ENCODE results near the gene RNF32.
"Not testable (repeated sequence)": the region's sequence is repeated elsewhere in the genome, so short reads cannot be mapped to it uniquely, and the experiment has no call there.

The RNF32 gene

DNA sequence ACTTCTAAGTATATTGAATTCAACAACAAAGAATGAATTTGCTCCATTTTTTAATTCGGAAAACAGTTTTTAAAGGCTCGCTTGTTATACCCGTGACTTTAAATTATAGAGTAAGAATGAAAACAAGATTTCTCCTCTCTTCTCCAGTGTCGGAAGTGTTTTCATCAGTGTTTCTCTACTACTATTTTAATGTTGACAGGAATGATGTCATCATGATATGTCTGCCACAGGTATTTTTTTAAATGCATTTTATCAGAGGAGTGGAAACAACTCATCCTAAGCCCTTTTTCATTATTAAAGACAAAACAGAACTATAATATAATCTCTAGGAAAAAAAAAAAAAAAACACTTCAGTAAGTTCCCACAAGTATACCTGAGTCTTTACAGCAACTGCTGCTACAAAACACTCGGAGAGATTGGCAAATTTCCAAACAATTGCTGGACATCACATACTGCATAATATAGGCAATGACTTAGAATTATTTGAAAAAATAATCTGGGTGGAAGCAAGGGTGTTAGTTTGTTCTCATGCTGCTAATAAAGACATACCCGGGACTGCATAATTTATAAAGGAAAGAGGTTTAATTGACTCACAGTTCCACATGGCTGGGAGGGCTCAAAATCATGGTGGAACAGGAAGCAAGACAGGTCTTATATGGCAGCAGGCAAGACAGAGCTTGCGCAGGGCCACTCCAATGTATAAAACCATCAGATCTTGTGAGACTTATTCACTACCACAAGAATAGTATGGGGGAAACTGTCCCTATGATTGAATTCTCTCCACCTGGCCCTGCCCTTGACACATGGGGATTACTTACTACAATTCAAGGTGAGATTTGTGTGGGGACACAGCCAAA, 4.8 kb upstream of the RNF32 start:
- Mint-ChIP-seq H3K36me3 (ENCODE audit: low read depth) (peaks cover 11% of the 10 kb centered on the region), H3K4me1 (peaks cover 23% of the 10 kb centered on the region), H3K9me3 (peaks cover 21% of the 10 kb centered on the region), H3K4me3 (no peak overlapping the region), H3K27me3 (ENCODE audit: low read depth) (peaks cover 7% of the 10 kb centered on the region), H3K27ac (no peak overlapping the region)
- TF ChIP-seq, protein P1, sequence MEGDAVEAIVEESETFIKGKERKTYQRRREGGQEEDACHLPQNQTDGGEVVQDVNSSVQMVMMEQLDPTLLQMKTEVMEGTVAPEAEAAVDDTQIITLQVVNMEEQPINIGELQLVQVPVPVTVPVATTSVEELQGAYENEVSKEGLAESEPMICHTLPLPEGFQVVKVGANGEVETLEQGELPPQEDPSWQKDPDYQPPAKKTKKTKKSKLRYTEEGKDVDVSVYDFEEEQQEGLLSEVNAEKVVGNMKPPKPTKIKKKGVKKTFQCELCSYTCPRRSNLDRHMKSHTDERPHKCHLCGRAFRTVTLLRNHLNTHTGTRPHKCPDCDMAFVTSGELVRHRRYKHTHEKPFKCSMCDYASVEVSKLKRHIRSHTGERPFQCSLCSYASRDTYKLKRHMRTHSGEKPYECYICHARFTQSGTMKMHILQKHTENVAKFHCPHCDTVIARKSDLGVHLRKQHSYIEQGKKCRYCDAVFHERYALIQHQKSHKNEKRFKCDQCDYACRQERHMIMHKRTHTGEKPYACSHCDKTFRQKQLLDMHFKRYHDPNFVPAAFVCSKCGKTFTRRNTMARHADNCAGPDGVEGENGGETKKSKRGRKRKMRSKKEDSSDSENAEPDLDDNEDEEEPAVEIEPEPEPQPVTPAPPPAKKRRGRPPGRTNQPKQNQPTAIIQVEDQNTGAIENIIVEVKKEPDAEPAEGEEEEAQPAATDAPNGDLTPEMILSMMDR (IDR thresholded peaks at IDR 0.05; ENCODE audit: unreplicated experiment in 3 of 3) = no peak

DNA sequence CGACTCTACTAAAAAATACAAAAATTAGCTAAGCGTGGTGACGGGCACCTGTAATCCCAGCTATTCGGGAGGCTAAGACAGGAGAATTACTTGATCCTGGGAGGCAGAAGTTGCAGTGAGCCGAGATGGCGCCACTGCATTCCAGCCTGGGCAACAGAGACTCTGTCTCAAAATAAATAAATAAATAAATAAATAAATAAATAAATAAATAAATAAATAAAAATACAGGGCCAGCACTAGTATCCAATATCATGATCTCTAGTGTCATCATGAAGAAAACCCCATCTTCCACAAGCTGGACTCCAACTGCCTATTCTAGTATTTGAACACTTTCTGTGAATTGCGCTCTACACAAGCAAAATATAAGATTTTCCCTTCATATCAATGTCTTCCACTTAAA, 3.5 kb upstream of the RNF32 start:
- H3K36me3 Mint-ChIP-seq (ENCODE audit: low read depth) = peaks cover 11% of the 10 kb centered on the region
- not testable (repeated sequence) for H3K4me3 Mint-ChIP-seq; H3K27ac Mint-ChIP-seq; H3K27me3 Mint-ChIP-seq (ENCODE audit: low read depth)
- H3K9me3 Mint-ChIP-seq = peaks cover 21% of the 10 kb centered on the region
- peaks cover 23% of the 10 kb centered on the region for H3K4me1 Mint-ChIP-seq

DNA sequence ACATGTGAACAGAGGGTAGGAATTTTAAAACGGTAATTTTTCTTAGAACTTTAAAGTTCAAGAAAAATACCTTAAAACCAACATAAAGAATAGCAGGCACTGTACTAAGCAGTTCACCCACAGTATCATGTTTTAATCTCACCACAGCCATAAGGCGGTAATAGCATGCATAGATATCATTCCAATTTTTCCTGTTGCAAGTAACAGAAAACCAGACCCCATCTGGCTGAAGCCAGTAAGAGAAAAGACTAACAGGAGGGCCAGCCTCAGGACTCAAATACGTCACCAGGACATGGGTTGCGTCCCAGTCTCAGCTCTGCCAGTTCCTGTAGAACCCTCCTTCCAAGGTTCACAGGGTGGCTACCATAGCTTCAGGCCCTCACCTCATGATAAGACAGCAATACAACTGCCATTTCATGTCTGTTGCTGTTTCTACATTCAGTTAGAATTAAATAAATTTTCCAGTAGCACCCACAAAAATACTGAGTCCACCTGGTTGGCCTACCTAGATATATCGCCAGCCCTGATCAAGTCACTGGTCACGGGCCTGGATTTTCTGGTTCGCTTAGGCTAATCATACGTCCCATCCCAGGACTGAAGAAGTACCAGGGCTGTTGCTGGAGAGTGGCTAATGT, 2.0 kb upstream of the RNF32 start:
- peaks cover 7% of the 10 kb centered on the region for H3K27me3 Mint-ChIP-seq (ENCODE audit: low read depth)
- TF ChIP-seq, protein P1 (IDR thresholded peaks at IDR 0.05; ENCODE audit: unreplicated experiment in 3 of 3) = no peak
- peak overlapping the region in 1 of 3 experiments; percentile 83 for H3K27ac Mint-ChIP-seq
- H3K4me3 Mint-ChIP-seq = peak overlapping the region; percentile 86 to 91 (median 89)
- peaks cover 23% of the 10 kb centered on the region for H3K4me1 Mint-ChIP-seq
- peaks cover 11% of the 10 kb centered on the region for H3K36me3 Mint-ChIP-seq (ENCODE audit: low read depth)
- peaks cover 21% of the 10 kb centered on the region for H3K9me3 Mint-ChIP-seq

DNA sequence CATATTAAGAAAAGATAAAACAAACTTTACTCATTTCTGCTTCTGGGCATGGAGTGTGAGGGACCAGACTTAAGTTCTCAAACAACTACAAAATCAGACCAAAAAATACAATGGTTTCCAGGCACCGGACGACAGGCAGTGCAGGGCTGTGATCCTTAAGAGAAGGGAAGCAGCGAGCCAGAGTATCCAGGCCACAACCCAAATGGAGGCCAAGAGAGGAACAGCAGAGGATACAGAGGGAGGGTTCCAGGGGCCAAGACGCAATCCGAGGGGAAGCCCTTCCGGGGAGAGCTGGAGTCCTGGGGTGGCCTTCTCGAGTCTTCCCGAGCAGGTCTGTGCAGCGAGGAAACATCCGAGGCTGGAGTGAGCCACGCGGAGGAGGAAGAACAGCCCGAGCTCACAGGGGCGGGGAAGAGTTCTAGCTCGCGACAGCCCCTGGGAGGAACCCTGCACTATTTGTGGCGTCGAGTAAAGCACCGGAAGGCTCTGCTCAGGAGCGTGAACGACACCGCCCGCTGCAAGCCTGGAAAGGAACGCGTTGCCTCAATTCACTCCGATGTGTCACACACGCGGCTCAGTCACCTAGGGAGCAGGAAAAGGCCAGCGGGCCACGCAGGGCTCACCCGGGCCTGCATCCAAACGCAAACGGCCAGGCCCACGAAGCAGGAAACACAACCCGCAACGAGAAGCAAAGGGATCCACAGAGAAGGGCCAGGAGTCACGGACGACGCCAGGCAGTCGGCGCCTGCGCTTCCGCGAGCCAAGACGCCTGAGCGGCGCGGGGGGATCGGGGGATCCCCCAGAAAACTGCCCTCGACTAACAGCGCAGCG, 933 bp upstream of the RNF32 start:
- Mint-ChIP-seq H3K27me3 (ENCODE audit: low read depth) (peaks cover 7% of the 10 kb centered on the region), H3K4me1 (peaks cover 23% of the 10 kb centered on the region)
- TF ChIP-seq, protein P1 (IDR thresholded peaks at IDR 0.05; ENCODE audit: unreplicated experiment in 3 of 3) = no peak

DNA sequence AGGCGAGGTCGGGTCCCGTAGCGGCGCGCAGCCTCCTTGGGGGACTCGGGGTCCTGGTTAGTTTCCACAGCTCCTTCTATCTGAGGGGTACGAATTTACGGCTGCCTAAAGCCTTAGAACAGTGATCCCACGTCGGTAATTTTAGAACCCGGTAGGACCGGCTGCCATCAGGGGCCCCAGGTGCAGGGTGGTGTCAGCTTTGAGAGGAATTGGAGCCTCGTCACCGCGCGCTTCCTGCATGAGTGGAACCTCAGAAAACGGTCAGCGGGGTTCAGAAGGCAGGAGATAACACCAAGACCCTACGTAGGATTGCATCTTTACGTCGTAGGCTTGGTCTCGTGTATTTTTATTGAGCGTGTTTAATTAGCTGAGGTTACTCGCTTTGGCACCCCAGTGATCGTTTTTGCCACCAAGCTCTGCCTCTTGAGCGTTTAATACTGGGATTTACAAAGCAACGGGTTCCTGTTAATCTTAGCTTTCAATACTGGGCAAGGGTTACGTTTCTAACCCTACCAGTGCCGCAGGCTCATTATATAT, 443 bp downstream of the RNF32 start:
- peaks cover 7% of the 10 kb centered on the region for H3K27me3 Mint-ChIP-seq (ENCODE audit: low read depth)
- peak overlapping the region; percentile 91 to 93 (median 92) for H3K4me3 Mint-ChIP-seq
- peaks cover 18% of the 10 kb centered on the region for H3K4me1 Mint-ChIP-seq
- peaks cover 11% of the 10 kb centered on the region for H3K36me3 Mint-ChIP-seq (ENCODE audit: low read depth)
- H3K9me3 Mint-ChIP-seq = peaks cover 19% of the 10 kb centered on the region
- TF ChIP-seq, protein P1 (IDR thresholded peaks at IDR 0.05; ENCODE audit: unreplicated experiment in 3 of 3) = no peak
- peak overlapping the region; percentile 54 to 78 (median 75) for H3K27ac Mint-ChIP-seq

More for the DNA sequence above, 933 bp upstream of the RNF32 start:
- Mint-ChIP-seq H3K4me3 (peak overlapping the region; percentile 86 to 91 (median 89)), H3K27ac (peak overlapping the region; percentile 49 to 83 (median 59)), H3K9me3 (peaks cover 21% of the 10 kb centered on the region), H3K36me3 (ENCODE audit: low read depth) (peaks cover 11% of the 10 kb centered on the region)
